Hepatic stellate cell (primary cell): Measurements from ENCODE around the gene GNG8.

Experiments used
- DNase-seq: peaks from one replicate; pipeline ENCODE4 v3.0.0; 2011; ENCODE audit warnings: low spot score

GNG8 gene

DNA sequence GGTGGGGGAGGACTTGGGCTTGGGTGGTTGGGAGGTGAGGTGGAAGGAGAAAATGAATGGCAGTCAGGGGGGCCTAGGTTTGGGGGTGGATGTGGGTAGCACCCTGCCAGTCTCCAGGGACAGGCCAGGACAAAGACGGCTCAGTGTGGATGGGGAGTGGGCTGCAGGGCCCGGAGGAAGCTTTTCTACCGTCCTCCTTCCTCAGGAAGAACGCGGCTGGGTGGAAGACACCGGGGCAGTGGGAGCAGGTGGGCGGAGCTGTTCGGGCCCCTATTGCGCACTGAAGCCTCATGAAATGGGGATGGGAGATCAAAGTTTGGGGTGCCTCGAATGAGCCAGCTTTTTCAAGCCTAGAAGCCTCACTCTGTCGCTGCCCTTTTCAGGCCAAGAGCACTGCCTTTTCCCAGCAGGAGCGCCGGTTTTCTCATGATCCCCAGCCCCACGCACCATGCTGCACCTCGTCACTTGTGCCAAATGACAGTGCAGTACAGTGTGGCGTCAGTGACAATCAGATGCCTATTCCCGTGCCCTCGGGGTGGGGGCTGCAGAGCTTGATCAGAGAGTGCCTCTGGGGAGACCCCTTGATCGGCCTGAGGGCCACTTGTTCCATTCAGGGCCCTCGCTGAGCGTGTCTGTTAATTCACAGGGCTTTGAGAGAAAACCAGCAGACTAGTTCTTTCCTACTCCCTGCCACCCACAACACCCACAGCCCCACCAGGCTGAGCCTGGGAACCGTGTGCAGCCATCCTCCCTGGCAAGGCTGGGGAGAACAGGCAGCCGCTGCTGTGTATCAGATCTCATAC, 33.4 kb downstream of the GNG8 start:
- peak; percentile 66 for DNase-seq

DNA sequence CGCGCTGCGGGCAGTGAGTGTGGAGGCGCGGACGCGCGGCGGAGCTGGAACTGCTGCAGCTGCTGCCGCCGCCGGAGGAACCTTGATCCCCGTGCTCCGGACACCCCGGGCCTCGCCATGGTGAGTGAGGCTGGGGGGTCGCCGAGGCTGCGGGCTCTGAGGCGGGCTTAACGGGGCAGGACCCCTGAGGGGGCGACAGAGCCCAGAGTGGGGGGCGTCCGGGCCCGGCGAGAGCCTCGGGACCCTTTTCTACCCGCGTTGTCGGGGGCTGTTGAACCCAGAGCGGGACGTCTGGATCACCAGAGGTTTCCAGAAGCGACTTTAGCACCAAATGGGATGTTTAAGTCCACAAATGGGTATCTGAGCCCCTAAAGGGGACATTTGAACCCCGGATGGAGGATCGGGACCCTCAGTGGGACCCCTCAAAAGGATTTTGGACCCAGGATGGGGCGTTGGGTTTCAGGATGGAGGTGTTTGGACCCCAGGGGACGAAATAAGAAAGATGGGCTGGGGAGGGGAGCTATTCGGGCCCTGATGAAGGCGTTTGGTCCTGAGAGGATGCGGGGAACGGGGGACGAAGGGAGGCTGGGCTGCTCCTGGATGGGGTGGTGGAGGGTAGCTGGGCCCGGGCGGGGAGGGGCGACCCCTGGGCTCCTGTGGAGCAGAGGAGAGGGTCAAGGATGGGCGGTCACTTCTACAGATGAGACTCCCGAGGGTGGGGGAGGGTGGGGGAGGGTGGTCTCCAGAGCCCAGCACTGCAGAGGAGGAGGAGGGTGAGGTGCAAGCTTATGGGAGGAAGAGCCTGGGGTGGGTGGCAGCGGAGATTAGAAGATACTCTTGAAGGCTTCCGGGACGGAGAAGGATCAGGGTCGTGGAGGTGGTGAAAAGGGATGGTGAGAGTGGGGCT, 34.4 kb downstream of the GNG8 start, which contains the start of gene CALM3:
TSS of gene CALM3 (plus strand) at position 13 of the 907 bp plus-strand sequence. CDS start at position 118, 105 bp downstream.
- DNase-seq, result no peak

DNA sequence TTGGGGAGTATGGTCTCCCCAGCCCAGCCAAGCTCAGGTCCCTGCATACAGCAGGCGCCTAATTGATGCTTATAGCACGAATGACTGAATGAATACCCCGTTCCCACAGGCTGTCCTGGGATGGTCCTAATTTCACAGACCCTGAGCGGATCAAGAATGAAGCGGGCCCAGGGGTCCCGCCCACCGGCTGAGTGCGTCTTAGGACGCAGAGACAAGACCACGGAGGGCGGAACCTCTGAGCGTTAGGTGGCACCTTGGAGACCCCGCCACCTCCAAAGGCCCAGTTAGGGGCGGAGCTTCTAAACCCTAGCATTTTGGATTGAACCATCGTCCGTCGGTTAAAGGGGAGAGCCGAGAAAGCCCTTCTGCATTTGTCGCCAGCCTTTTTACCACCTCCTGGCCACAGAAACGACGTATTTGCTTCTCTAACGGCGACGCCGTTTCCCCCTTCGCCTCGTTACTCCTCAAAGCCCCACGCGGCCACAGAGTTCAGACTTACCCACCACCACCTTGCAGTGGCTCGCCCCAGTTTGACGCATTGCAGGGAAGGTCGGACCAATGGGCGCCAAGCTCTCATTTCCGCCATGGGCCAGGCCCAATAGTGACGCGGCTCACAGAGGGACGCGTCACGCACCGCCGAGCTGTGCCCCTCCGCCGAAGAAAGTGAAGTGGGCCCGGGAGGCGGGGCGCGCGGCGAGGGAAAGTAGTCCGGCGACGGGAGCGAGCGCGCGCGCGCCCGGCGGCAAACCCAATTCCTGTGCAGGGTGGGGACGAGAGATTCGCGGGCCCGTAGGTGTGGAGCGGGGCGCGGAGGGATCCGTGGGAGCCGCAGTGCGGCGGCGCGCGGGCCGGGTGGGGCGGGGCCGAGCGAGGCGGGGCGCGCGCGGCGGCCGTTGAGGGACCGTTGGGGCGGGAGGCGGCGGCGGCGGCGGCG, 35.4 kb downstream of the GNG8 start:
- peak; percentile 99 for DNase-seq

DNA sequence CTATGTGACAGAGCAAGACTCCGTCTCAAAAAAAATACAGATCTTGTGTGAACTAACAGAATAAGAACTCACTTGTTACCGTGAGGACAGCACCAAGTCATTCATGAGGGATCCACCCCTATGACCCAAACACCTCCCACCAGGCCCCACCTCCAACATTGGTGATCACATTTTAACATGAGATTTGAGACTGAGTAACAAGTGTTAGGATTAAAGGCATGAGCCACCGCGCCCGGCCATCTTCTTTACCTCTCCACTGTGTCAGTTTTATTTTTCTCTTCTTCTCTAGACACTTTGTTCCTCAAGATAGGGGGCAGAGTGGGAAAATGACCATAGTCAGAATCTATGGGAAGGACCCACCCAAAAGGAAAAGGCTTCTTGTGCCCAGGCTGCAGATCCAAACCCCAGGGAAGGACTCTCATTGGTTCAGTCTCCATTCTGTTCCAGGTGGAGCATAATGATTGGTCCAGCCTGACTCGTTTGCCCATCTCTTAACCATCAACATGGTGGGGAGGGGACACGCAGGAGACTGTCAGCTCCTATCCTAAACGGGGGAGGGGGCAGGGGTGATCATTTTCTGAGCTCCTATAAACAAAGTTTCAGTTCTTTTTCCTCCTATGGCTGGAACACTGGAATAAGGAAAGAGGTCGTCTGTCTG, 36.2 kb downstream of the GNG8 start:
- no peak for DNase-seq

- DNase-seq, result no peak
Observed at GRCh38 chr19:46598372-46598917, 37.6 kb downstream of the GNG8 start.

DNA sequence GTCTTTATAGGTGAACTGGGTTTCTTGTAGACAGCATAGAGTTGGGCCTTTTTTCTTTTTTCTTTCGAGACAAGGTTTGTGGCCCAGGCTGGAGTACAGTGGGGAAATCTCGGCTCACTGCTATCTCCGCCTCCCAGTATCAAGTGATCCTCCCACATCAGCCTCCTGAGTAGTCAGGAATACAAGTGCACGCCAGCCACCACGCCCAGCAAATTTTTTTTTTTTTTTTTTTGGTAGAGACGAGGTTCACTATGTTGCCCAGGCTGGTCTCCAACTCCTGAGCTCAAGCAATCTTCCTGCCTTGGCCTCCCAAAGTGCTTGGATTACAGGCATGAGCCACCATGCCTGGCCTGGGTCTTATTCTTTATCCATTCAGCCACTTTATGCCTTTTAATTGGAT, 40.0 kb downstream of the GNG8 start:
- DNase-seq, result no peak

DNA sequence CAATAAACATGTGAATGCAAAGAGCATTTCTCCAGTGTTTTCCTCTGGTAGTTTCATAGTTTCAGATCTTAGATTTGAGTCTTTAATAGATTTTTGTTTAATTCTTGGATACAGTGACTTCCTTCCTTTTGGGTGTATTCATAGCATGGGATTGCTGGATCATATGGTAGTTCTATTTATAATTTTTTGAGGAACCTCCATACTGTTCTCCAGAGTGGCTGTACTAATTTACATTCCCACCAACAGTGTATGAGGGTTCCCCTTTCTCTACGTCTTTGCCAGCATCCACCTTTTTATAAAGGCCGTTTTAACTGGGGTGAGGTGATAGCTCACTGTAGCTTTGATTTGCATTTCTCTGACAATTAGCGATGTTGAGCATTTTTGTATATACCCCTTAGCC, 44.1 kb downstream of the GNG8 start:
- no peak for DNase-seq

DNA sequence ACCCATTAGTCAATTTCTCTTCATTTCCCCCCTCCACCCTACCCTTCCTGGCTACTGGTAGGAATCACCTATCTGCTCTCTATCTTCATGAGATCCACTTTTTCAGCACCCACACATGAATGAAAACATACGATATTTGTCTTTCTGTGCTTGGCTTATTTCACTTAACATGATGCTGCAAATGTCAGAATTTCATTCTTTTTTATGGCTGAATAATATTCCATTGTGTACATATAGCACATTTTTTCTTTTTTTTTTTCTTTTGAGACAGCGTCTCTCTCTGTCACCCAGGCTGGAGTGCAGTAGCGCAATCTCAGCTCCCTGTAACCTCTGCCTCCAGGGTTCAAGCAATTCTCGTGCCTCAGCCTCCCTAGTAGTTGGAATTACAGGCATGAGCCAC, 44.7 kb downstream of the GNG8 start:
- no peak for DNase-seq

DNA sequence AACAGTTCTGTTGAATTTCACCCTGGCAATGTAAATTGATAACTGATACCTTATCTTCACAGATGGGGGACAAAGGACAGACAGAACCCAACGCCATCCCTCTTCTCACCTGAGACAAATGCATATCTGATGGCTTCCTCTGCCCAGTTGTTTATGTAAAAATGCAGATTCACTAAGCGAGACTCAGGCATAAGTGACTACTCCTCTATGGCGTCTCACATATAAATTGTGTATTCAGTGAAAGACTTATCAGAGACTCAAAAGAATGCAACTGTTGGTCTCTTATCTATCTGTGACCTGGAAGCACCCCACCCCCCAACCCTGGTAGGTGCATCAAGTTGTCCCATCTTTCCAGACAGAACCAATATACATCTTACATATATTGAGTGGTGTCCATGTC, 48.1 kb downstream of the GNG8 start:
- no peak for DNase-seq

- no peak for DNase-seq
Observed at GRCh38 chr19:46586294-46586693, 49.7 kb downstream of the GNG8 start.

DNA sequence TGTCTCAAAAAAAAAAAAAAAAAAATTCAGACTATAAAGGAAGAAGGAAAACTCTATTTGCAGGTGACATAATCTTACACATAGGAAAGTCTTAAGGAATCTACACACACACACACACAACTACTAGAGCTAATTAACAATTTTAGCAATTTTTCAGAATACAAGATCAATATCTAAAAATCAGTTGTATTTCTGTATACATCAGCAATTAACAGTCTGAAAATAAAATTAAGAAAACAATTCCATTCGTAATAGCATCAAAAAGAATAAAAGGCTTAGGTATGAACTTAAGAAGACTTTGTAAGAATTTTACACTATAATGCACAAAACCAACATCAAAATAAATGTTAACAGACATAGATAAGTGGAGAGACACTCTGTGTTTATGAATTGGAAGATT, 50.5 kb downstream of the GNG8 start:
- no peak for DNase-seq
